ENCODE results near the gene CLNK. TPM values are rescaled to one million over a fixed set of nuclear protein-coding genes. Genes with fewer than 3 reads are reported as not detected.

Gene CLNK
- total and polyA plus RNA-seq, 2 donors (not counting 1 experiment from before 2014, with no cell fraction given): 0.57 to 0.75 TPM

- TF ChIP-seq EZH2 (IDR thresholded peaks at IDR 0.05; ENCODE audit: borderline replicate concordance, insufficient read depth, low read depth, low read length, poor library complexity, severe bottlenecking) (no peak), CTCF (IDR thresholded peaks at IDR 0.05) (no peak)
- intact Hi-C loops (cut with micrococcal nuclease): no loop called here
Observed at GRCh38 chr4:10655968-10656367, 28.6 kb downstream of the CLNK start.

GRCh38 chr4:10648479-10648878, 36.1 kb downstream of the CLNK start:
- no peaks in the 10 kb centered on the region for H3K4me1 Mint-ChIP-seq
- H3K4me3 Mint-ChIP-seq: no peak overlapping the region
- ChIA-PET CTCF (no interaction called here), POLR2A (no interaction called here)
- Histone ChIP-seq H2AFZ (ENCODE audit: insufficient read depth, low read depth, low read length, poor library complexity, severe bottlenecking) (no peak overlapping the region), H3K4me2 (replicated peaks; ENCODE audit: low read depth, low read length, poor library complexity, severe bottlenecking) (no peak overlapping the region), H3K4me1 (ENCODE audit: control insufficient read depth in 2 of 2, insufficient read depth in 2 of 2, low read length in 2 of 2) (no peaks in the 10 kb centered on the region), H3K9me3 (ENCODE audit: control extremely low read depth in 1 of 3, control insufficient read depth in 2 of 3, insufficient read depth in 1 of 3, low read length in 2 of 3) (peaks cover 0 to 2% (median 0%) of the 10 kb centered on the region in 3 donors), H3K27me3 (replicated peaks in 1 of 4; ENCODE audit: control extremely low read depth in 1 of 4, control insufficient read depth in 3 of 4, insufficient read depth in 4 of 4, low read length in 3 of 4) (no peaks in the 10 kb centered on the region), H3K4me3 (ENCODE audit: control extremely low read depth in 1 of 5, extremely low read depth in 1 of 5, insufficient read depth in 1 of 5, low read depth in 2 of 5, low read length in 4 of 5) (no peak overlapping the region), H3K36me3 (replicated peaks in 1 of 2; ENCODE audit: control extremely low read depth in 1 of 2, control insufficient read depth in 1 of 2, extremely low read depth in 1 of 2, insufficient read depth in 2 of 2, low read length in 1 of 2) (no peaks in the 10 kb centered on the region), H3K27ac (ENCODE audit: low read length in 2 of 2) (no peak overlapping the region), H3K79me2 (ENCODE audit: control insufficient read depth, insufficient read depth, low read length) (no peaks in the 10 kb centered on the region), H3K9ac (ENCODE audit: low read length) (no peak overlapping the region), H4K20me1 (ENCODE audit: control insufficient read depth, insufficient read depth, low read length, poor library complexity, severe bottlenecking) (no peaks in the 10 kb centered on the region)
- peaks cover 3% of the 10 kb centered on the region for H3K9me3 Mint-ChIP-seq (ENCODE audit: insufficient read depth)
- intact Hi-C loops (cut with micrococcal nuclease): no loop called here
- WGBS (ENCODE audit: insufficient coverage): 100% methylated on average over 1 of the region's 2 CpGs
- no peaks in the 10 kb centered on the region for H3K27me3 Mint-ChIP-seq
- H3K27ac Mint-ChIP-seq: no peak overlapping the region
- ATAC-seq (ENCODE audit: low read depth) (no peak), DNase-seq (no peak)
- TF ChIP-seq CTCF (IDR thresholded peaks at IDR 0.05) (no peak), EZH2 (IDR thresholded peaks at IDR 0.05; ENCODE audit: borderline replicate concordance, insufficient read depth, low read depth, low read length, poor library complexity, severe bottlenecking) (no peak)

More at GRCh38 chr4:10655968-10656367, 28.6 kb downstream of the CLNK start:
- Mint-ChIP-seq H3K27me3 (no peaks in the 10 kb centered on the region), H3K4me1 (no peaks in the 10 kb centered on the region), H3K4me3 (no peak overlapping the region), H3K9me3 (ENCODE audit: insufficient read depth) (peaks cover 3% of the 10 kb centered on the region), H3K27ac (no peak overlapping the region)
- POLR2A ChIA-PET: no interaction called here
- DNase-seq (no peak), ATAC-seq (ENCODE audit: low read depth) (no peak)
- Histone ChIP-seq H3K36me3 (replicated peaks in 1 of 2; ENCODE audit: control extremely low read depth in 1 of 2, control insufficient read depth in 1 of 2, extremely low read depth in 1 of 2, insufficient read depth in 2 of 2, low read length in 1 of 2) (no peaks in the 10 kb centered on the region), H3K27me3 (replicated peaks in 1 of 4; ENCODE audit: control extremely low read depth in 1 of 4, control insufficient read depth in 3 of 4, insufficient read depth in 4 of 4, low read length in 3 of 4) (no peaks in the 10 kb centered on the region), H3K9me3 (ENCODE audit: control extremely low read depth in 1 of 3, control insufficient read depth in 2 of 3, insufficient read depth in 1 of 3, low read length in 2 of 3) (no peaks in the 10 kb centered on the region), H2AFZ (ENCODE audit: insufficient read depth, low read depth, low read length, poor library complexity, severe bottlenecking) (no peak overlapping the region), H3K4me1 (ENCODE audit: control insufficient read depth in 2 of 2, insufficient read depth in 2 of 2, low read length in 2 of 2) (no peaks in the 10 kb centered on the region), H3K27ac (ENCODE audit: low read length in 2 of 2) (no peak overlapping the region), H3K79me2 (ENCODE audit: control insufficient read depth, insufficient read depth, low read length) (no peaks in the 10 kb centered on the region), H4K20me1 (ENCODE audit: control insufficient read depth, insufficient read depth, low read length, poor library complexity, severe bottlenecking) (no peaks in the 10 kb centered on the region), H3K4me3 (ENCODE audit: control extremely low read depth in 1 of 5, extremely low read depth in 1 of 5, insufficient read depth in 1 of 5, low read depth in 2 of 5, low read length in 4 of 5) (no peak overlapping the region), H3K4me2 (replicated peaks; ENCODE audit: low read depth, low read length, poor library complexity, severe bottlenecking) (no peak overlapping the region), H3K9ac (ENCODE audit: low read length) (no peak overlapping the region)
- CTCF ChIA-PET: interaction anchor here (0.6 kb wide), 1 partner anchor 452 kb away, joined by 5 read pairs; no protein-coding TSS in a partner anchor
- WGBS (ENCODE audit: insufficient coverage): no CpG with 5 or more reads among the region's 6 CpGs

Data from B cell (primary cell).